ENCODE data around the gene B3GNT7.

GRCh38 chr2:231393149-231394131 is 2.1 kb upstream of the B3GNT7 start:
- TF ChIP-seq POLR2AphosphoS5 (IDR thresholded peaks at IDR 0.05; ENCODE audit: low read depth) (no peak), CTCF (IDR thresholded peaks at IDR 0.05; ENCODE audit: insufficient read depth, low read length) (peak; percentile 9)
